ENCODE measurements around the gene LARP6. TPM values are rescaled to one million over a fixed set of nuclear protein-coding genes. Genes with fewer than 3 reads are reported as not detected.
A peak's percentile ranks its signal among the peaks of the same experiment; 100 is the strongest.

Gene LARP6
- total and polyA plus RNA-seq, 3 donors from 2014 or later = 49.6 to 105 (median 57.1) TPM

- H3K36me3 ChIP-seq (ENCODE audit: low read depth, missing control alignments) = no peaks in the 10 kb centered on the region
- H3K9me3 ChIP-seq = no peaks in the 10 kb centered on the region
- 79 to 82% methylated on average over 9 of the region's 9 CpGs for WGBS, 2 donors
- intact Hi-C loops (cut with DNase I; ENCODE audit: low total_unique reads) = no loop called here
- H3K4me3 ChIP-seq = no peak overlapping the region
- no peaks in the 10 kb centered on the region for H3K27me3 ChIP-seq
- H3K4me1 ChIP-seq = peaks cover 15% of the 10 kb centered on the region
- no peak overlapping the region for H3K27ac ChIP-seq
- TF ChIP-seq, protein P1, sequence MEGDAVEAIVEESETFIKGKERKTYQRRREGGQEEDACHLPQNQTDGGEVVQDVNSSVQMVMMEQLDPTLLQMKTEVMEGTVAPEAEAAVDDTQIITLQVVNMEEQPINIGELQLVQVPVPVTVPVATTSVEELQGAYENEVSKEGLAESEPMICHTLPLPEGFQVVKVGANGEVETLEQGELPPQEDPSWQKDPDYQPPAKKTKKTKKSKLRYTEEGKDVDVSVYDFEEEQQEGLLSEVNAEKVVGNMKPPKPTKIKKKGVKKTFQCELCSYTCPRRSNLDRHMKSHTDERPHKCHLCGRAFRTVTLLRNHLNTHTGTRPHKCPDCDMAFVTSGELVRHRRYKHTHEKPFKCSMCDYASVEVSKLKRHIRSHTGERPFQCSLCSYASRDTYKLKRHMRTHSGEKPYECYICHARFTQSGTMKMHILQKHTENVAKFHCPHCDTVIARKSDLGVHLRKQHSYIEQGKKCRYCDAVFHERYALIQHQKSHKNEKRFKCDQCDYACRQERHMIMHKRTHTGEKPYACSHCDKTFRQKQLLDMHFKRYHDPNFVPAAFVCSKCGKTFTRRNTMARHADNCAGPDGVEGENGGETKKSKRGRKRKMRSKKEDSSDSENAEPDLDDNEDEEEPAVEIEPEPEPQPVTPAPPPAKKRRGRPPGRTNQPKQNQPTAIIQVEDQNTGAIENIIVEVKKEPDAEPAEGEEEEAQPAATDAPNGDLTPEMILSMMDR (IDR thresholded peaks at IDR 0.05) = no peak
- no peak for TF ChIP-seq POLR2A (IDR thresholded peaks at IDR 0.05)
- DNase-seq = peak; percentile 3
Observed at GRCh38 chr15:70829371-70830166, 24.4 kb downstream of the LARP6 start.

DNA sequence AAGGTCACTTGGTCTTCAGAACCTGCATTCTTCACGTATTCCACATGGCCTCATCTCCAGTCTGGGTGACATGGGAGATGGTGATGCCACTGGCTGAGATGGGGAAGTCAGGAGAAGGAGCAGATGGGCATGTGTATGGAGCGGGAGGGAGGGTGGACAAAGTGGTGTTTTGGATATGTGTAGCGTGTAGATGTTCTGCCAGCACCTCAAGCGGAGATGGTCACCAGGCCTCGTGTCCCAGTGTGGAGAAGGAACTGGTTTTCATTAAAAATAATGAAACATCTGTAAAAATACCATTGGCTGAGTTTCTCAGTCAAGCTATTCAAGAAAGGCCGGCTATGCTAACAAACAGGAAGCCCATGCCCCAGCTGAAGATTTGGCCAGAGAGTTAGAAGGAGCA, 26.2 kb downstream of the LARP6 start:
- intact Hi-C loops (cut with DNase I; ENCODE audit: low total_unique reads) = no loop called here
- no peak for DNase-seq
- Histone ChIP-seq H3K27ac (no peak overlapping the region), H3K4me1 (peaks cover 3% of the 10 kb centered on the region), H3K9me3 (no peaks in the 10 kb centered on the region), H3K36me3 (ENCODE audit: low read depth, missing control alignments) (no peaks in the 10 kb centered on the region), H3K4me3 (no peak overlapping the region), H3K27me3 (no peaks in the 10 kb centered on the region)
- 85 to 88% methylated on average over 6 of the region's 6 CpGs for WGBS, 2 donors
- TF ChIP-seq POLR2A (IDR thresholded peaks at IDR 0.05) = no peak
- TF ChIP-seq, protein P1 (IDR thresholded peaks at IDR 0.05) = no peak

DNA sequence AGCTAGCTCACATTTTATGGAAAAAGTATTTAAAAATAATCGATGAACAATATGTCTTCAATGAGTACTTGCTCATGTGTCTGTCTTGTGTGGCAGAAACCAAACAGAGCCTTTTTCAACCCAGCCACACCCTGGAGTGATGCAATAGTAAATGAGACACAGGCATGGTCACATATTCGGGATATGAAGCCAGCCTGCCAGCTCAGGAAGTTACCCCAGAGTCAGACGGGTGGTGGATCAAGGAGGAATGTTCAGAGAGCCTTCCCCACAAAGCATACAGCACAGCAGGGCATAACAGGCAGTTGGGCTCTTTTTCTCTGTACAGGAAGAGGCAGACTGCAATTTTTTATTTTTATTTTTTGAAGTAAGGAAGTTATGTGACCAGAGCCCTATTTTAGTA, 27.3 kb downstream of the LARP6 start:
- Histone ChIP-seq H3K27ac (no peak overlapping the region), H3K4me1 (peaks cover 3% of the 10 kb centered on the region), H3K4me3 (no peak overlapping the region), H3K27me3 (no peaks in the 10 kb centered on the region), H3K9me3 (no peaks in the 10 kb centered on the region), H3K36me3 (ENCODE audit: low read depth, missing control alignments) (no peaks in the 10 kb centered on the region)
- no peak for TF ChIP-seq POLR2A (IDR thresholded peaks at IDR 0.05)
- TF ChIP-seq, protein P1 (IDR thresholded peaks at IDR 0.05) = no peak
- intact Hi-C loops (cut with DNase I; ENCODE audit: low total_unique reads) = no loop called here
- no peak for DNase-seq
- 59 to 63% methylated on average over 3 of the region's 3 CpGs for WGBS, 2 donors

DNA sequence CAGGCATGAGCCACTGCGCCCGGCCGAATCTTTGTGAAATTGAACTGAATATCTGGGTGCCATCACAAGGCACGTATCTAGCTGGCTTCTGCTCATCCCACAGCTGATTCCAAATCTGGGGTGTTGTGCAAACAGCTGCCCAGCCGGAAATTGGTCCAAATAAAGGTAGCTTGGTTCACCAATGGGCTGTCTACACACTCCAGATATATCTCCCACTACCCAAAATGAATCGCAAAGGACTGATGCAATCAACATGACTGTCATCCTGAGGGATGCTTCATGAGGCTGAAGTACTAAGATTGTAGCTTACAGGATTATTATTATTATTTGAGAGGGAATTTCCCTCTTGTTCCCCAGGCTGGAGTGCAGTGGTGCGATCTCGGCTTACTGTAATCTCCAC, 28.1 kb downstream of the LARP6 start:
- WGBS, 2 donors = 77 to 85% methylated on average over 7 to 8 of the region's 8 CpGs
- Histone ChIP-seq H3K4me1 (peaks cover 3% of the 10 kb centered on the region), H3K9me3 (no peaks in the 10 kb centered on the region), H3K27ac (no peak overlapping the region), H3K4me3 (no peak overlapping the region), H3K36me3 (ENCODE audit: low read depth, missing control alignments) (no peaks in the 10 kb centered on the region), H3K27me3 (no peaks in the 10 kb centered on the region)
- intact Hi-C loops (cut with DNase I; ENCODE audit: low total_unique reads) = no loop called here
- no peak for DNase-seq
- TF ChIP-seq POLR2A (IDR thresholded peaks at IDR 0.05) = no peak
- TF ChIP-seq, protein P1 (IDR thresholded peaks at IDR 0.05) = no peak

GRCh38 chr15:70823196-70823595, 30.8 kb downstream of the LARP6 start:
- 49 to 53% methylated on average over 5 of the region's 5 CpGs for WGBS, 2 donors
- Histone ChIP-seq H3K4me1 (peaks cover 3% of the 10 kb centered on the region), H3K36me3 (ENCODE audit: low read depth, missing control alignments) (no peaks in the 10 kb centered on the region), H3K27me3 (no peaks in the 10 kb centered on the region), H3K27ac (no peak overlapping the region), H3K4me3 (no peak overlapping the region), H3K9me3 (no peaks in the 10 kb centered on the region)
- intact Hi-C loops (cut with DNase I; ENCODE audit: low total_unique reads) = no loop called here
- TF ChIP-seq POLR2A (IDR thresholded peaks at IDR 0.05) = no peak
- TF ChIP-seq, protein P1 (IDR thresholded peaks at IDR 0.05) = no peak
- no peak for DNase-seq

All from testis (tissue), 3 donors.